Endothelial cell of umbilical vein (primary cell): ENCODE results near the gene KCNA3.

Experiments used
- CTCF ChIP-seq, 2 donors: IDR thresholded peaks; 1 replicate in 1 of 2; 2 replicates in 1 of 2; pipeline ENCODE4 v1.5.1; 2011; ENCODE audit warnings: low read length in 2 of 2, mild to moderate bottlenecking in 2 of 2, moderate library complexity in 2 of 2, control low read depth in 1 of 2, inconsistent platforms in 1 of 2, low read depth in 1 of 2; ENCODE audit not compliant: insufficient read depth in 1 of 2; ENCODE audit errors: extremely low read depth in 1 of 2
- EZH2 ChIP-seq: IDR thresholded peaks from 2 replicates; pipeline ENCODE4 v1.6.1; 2012; ENCODE audit warnings: borderline replicate concordance, low read depth, mild to moderate bottlenecking, moderate library complexity, low read length, inconsistent platforms; ENCODE audit not compliant: severe bottlenecking
- GATA2 ChIP-seq: IDR thresholded peaks from 2 replicates; pipeline ENCODE4 v1.7.0; 2011; ENCODE audit warnings: low read depth, mild to moderate bottlenecking, moderate library complexity, mixed read lengths, low read length; ENCODE audit not compliant: insufficient read length, insufficient read depth
- MAX ChIP-seq: IDR thresholded peaks from 2 replicates; pipeline ENCODE4 v1.6.1; 2011; ENCODE audit not compliant: insufficient read depth, insufficient read length
- POLR2A ChIP-seq: IDR thresholded peaks from 2 replicates; pipeline ENCODE4 v1.6.1; 2012; ENCODE audit warnings: low read depth, mild to moderate bottlenecking, control low read depth, low read length

GRCh38 chr1:110638556-110638955 is 36.2 kb downstream of the KCNA3 start:
- no peak for TF ChIP-seq CTCF (IDR thresholded peaks at IDR 0.05; ENCODE audit: extremely low read depth in 1 of 2, insufficient read depth in 1 of 2, low read depth in 1 of 2, low read length in 2 of 2)
- no peak for TF ChIP-seq MAX
- TF ChIP-seq POLR2A = no peak
- TF ChIP-seq GATA2 = no peak
- no peak for TF ChIP-seq EZH2
